ENCODE measurements around the gene NR3C1.
"Not testable (repeated sequence)": the region's sequence is repeated elsewhere in the genome, so short reads cannot be mapped to it uniquely, and the experiment has no call there.

Gene NR3C1

DNA sequence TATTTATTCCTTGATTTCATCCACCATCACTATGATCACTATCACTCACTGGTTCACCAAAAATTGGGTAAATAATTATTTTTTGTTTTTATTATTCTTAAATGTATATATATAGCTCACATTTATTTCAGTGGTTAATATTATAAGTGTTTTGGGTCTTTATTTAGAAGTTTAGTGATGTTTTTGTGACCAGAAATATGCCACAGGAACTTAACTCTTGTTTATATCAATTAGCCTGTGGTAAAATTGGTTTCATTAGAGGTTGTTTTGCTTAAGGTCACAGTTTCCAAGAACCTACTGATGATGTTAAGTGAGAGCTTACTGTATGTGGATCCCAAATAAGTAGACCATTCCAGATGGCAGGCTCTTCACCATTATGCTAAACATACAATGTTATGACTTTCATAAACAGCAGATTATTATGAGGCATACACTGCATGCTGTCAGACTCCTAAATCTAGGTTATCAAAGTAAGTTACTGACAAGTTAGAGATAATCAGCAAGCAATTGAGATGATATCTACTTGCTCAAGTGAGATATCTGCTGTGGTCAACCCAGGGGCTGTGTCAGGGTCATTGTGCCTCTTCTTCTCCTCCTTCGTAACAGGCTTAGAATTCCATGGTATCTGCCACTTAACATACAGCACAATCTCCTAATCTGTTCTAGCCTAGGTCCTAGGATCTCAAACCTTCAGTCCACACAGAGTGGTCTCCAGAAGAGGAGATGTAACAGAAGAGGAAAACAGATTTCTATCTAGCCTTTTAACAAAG, 57.6 kb downstream of the NR3C1 start:
- no peak overlapping the region for H3K27ac ChIP-seq
- no peak overlapping the region for H3K4me3 ChIP-seq

- Histone ChIP-seq H3K27ac (no peak overlapping the region), H3K4me3 (no peak overlapping the region)
Measured at GRCh38 chr5:143343042-143343441, 60.4 kb downstream of the NR3C1 start.

GRCh38 chr5:143342607-143343006, 60.9 kb downstream of the NR3C1 start:
- H3K27ac ChIP-seq = peak overlapping the region in 2 of 21 experiments; percentile 5 to 17
- no peak overlapping the region for H3K4me3 ChIP-seq

DNA sequence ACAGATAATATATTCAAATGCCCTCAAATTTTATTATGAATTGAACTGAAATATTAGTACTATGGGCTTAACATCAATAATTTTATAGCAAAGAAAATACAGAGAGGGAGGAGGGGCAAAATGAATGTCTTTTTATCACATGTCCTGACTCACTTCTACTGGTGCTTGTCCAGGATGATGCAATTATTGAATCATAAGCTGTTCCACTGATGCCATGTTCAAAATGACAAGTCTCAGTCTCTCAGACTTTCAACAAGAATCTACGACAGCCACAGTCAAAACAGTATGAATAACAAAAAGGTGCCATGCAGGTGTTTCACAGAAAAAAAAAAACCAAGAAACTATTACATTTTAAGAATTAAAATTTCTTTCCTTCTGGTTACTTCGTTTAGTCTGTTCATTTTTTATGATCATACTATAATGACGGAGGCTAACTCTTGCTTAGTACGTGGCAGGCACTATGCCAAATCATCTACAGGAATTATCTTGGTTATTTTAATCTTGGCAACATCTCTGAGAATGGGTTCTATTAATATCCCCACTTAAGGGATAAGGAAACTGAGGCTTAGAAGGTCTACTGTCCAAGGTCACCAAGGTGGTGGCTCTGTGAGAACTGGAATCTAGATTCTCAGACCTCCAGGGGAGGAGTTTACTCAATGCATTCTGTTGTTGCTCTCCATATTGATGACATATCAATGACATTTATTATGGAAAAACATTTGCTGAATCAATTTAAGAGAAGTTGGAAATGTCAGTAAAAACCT, 61.5 kb downstream of the NR3C1 start:
- peak overlapping the region in 3 of 21 experiments; percentile 5 to 17 (median 6) for H3K27ac ChIP-seq

DNA sequence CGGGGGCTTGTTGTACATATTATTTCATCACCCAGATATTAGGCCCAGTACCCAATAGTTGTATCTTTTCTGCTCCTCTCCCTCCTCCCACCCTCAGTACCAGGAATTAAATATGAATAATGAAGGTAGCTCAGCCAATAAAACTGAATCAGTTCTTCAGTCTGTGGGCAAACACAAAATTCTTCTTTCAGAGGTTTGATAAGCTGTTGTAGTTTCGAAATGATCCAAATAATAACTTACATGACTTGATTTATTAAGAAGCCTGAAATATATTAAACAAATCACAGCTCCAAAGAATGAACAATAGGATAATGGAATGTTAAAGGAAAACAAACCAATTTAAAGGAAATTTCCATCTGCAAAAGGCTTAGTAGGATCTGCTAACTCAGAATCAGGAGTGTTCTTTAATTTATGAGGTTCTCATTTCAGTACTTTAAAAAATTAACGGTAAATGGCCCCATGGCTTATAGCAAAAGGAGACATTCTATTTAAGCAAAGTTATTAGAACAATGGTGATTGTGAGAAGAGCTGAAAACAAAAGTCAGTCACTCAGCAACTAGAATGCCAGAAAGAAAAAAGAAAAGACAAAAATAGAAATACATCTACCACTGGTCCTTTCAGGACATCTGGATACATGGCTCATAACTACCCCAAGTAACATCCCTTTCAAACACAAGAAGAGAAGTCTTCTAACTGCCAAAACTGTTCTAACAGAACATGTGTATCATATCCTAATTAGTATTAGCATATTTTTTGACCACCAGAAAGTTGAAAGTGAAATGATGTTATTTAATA, 62.4 kb downstream of the NR3C1 start:
- Histone ChIP-seq H3K4me3 (no peak overlapping the region), H3K27ac (peak overlapping the region in 2 of 21 experiments; percentile 6 to 15)

More for the DNA sequence above, 61.5 kb downstream of the NR3C1 start:
- no peak overlapping the region for H3K4me3 ChIP-seq

DNA sequence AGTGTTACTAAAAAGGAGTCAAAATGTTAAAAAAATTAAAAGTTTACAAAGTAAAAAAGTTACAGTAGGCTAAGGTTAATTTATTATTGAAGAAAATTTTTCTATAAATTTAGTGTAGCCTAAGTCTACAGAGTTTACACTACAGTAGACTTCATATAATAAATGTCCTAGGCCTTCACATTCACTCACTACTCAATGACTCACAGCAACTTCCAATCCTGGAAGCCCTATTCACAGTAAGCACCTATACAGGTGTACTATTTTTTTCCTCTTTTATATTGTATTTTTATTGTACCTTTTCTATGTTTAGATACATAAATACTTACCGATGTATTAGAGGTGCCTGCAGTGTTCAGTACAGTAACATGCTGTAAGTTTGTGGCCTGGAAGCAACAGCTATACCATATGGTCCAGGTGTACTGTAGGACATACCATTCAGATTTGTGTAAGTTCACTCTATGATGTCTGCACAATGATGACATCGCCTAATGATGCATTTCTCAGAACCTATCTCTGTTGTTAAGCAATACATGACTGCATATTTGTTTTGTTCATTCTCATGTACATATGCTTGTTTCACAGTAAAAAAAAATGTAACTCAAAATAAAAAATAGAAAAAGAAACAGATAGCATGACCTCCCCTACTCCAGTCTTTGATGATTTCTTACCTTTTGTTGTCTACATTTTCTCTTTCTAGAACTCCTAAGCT, 64.7 kb downstream of the NR3C1 start:
- H3K27ac ChIP-seq = no peak overlapping the region
- H3K4me3 ChIP-seq = no peak overlapping the region

DNA sequence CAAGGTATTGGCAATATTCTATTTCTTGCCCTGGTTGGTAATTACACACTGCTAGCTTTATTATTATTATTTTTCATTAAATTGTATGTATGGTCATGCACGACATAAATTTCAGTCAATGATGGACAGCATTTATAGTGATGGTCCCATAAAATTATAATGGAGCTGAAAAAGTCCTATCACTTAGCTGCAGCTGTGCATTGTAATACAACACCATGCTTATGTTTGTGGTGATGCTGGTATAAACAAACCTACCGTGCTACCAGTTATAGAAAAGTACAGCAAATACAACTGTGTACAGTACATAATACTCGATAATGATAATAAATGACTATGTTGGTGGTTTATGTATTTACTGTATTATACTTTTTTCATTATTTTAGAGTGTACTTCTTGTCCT, 65.5 kb downstream of the NR3C1 start:
- Histone ChIP-seq H3K4me3 (no peak overlapping the region), H3K27ac (no peak overlapping the region)

GRCh38 chr5:143336485-143336884, 67.0 kb downstream of the NR3C1 start:
- H3K4me3 ChIP-seq = no peak overlapping the region
- H3K27ac ChIP-seq = no peak overlapping the region

- no peak overlapping the region for H3K27ac ChIP-seq
Measured at GRCh38 chr5:143334903-143335302, 68.6 kb downstream of the NR3C1 start.

GRCh38 chr5:143334380-143334779, 69.1 kb downstream of the NR3C1 start:
- not testable (repeated sequence) for H3K4me3 ChIP-seq, H3K27ac ChIP-seq

More at GRCh38 chr5:143334903-143335302, 68.6 kb downstream of the NR3C1 start:
- no peak overlapping the region for H3K4me3 ChIP-seq

- H3K4me3 ChIP-seq = no peak overlapping the region
Measured at GRCh38 chr5:143331956-143332355, 71.5 kb downstream of the NR3C1 start.

DNA sequence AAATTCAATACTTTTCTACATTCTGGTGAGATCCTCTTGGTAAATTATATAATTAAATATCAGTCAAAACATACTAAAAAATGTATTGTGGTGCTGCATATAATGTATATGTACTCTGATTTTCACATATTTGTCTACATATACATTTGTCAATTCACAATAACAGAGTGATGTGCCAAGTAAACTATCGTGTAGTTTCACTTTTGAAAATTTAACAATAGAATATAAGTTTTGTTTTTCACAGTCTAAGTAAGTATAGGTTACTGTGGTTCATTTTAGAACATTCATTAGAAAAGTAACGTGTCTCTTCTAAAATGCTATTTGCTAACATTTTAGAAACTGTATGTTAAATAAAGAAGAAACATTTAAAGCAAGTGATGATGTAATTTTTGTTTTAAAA, 73.6 kb downstream of the NR3C1 start:
- Histone ChIP-seq H3K4me3 (no peak overlapping the region), H3K27ac (no peak overlapping the region)

More at GRCh38 chr5:143331956-143332355, 71.5 kb downstream of the NR3C1 start:
- no peak overlapping the region for H3K27ac ChIP-seq

GRCh38 chr5:143328589-143329220, 74.8 kb downstream of the NR3C1 start:
- Histone ChIP-seq H3K27ac (no peak overlapping the region), H3K4me3 (no peak overlapping the region)

- H3K27ac ChIP-seq, H3K4me3 ChIP-seq: not testable (repeated sequence)
Measured at GRCh38 chr5:143325086-143325485, 78.4 kb downstream of the NR3C1 start.

- H3K27ac ChIP-seq, H3K4me3 ChIP-seq: not testable (repeated sequence)
Measured at GRCh38 chr5:143322931-143323630, 80.4 kb downstream of the NR3C1 start.

GRCh38 chr5:143322176-143322575, 81.3 kb downstream of the NR3C1 start:
- Histone ChIP-seq H3K27ac (no peak overlapping the region), H3K4me3 (no peak overlapping the region)

- H3K4me3 ChIP-seq = no peak overlapping the region
- H3K27ac ChIP-seq = no peak overlapping the region
Measured at GRCh38 chr5:143319437-143320227, 83.9 kb downstream of the NR3C1 start.

GRCh38 chr5:143318833-143319232, 84.7 kb downstream of the NR3C1 start:
- Histone ChIP-seq H3K27ac (no peak overlapping the region), H3K4me3 (no peak overlapping the region)
